GM18951 (cell line): Measurements from ENCODE around the gene TCF12.

ENCODE experiments used
- POLR2A ChIP-seq: IDR thresholded peaks from 4 replicates; pipeline ENCODE4 v1.6.1; 2011; ENCODE audit warnings: mild to moderate bottlenecking; ENCODE audit not compliant: insufficient read length, insufficient read depth; ENCODE audit errors: extremely low read depth
- in situ Hi-C: fragments of 300-500 bp; cut with MboI; formaldehyde crosslinking; loops from one replicate; pipeline ENCODE4 v1.12.0; 2022; ENCODE audit warnings: low sequenced_read_pairs, mixed read lengths, inconsistent platforms; ENCODE audit not compliant: unreplicated experiment

Gene TCF12

GRCh38 chr15:57005244-57005643 is 86.8 kb downstream of the TCF12 start:
- in situ Hi-C loops, result loop anchor here (25.0 kb wide), 1 partner anchor 307 kb away; no protein-coding TSS in a partner anchor
- no peak for TF ChIP-seq POLR2A

GRCh38 chr15:57007797-57008196 is 89.4 kb downstream of the TCF12 start:
- in situ Hi-C loops, result loop anchor here (25.0 kb wide), 1 partner anchor 305 kb away; no protein-coding TSS in a partner anchor

DNA sequence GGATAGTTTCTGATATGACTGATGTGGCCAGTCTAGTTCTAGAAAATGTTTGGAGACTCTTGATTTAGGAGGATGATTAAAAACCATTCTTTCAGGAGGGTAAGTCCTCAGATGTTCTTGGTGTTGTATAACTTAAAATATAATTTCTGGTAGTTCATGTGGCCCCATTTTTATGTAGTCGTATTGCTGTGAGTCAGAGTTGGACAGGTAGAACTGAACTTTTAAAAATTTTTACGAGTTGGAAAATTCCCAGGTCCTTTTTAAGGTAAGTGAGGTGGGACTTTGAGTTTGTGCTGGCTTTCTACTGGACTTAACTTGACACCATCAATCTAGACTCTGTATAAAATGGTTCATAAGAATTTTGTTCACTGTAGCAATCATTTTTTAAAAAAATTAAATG is 92.3 kb downstream of the TCF12 start:
- in situ Hi-C loops, result loop anchor here (25.0 kb wide), 1 partner anchor 302 kb away; no protein-coding TSS in a partner anchor
- no peak for TF ChIP-seq POLR2A

DNA sequence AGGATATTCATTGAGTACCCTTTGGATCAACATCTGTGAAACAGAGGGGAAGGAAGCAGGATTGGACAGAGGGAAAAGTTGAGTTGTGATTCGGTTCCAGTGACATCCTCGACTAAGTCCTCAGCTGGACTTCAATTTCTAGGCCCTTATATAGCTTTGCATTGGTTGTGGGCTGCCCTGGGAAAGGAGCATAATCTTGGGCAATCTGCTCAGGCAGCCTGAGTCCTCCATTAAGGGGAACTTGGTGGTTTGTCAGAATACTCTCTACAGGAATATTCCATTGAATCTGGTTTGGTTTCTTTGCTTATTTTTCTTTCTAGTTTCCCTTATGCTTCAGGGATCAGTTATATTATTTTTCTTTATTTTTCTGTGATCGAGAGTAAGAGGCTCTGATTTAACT is 94.1 kb downstream of the TCF12 start:
- no peak for TF ChIP-seq POLR2A
- in situ Hi-C loops, result loop anchor here (25.0 kb wide), 1 partner anchor 300 kb away; no protein-coding TSS in a partner anchor

DNA sequence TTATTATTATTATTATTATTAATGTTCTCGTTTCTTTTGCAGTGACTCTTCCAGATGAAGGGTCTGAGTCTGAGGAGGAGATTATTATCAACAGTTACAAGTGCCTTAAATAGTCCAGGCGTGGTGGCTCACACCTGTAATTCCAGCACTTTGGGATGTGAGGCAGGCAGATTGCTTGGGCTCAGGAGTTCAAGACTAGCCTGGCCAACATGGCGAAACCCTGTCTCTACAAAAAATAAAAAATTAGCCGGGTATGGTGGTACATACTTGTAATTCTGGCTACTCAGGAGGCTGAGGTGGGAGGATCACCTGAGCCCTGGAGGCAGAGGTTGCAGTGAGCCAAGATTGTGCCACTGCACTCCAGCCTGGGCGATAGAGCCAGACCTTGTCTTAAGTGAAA is 96.5 kb downstream of the TCF12 start:
- in situ Hi-C loops, result loop anchor here (25.0 kb wide), 1 partner anchor 297 kb away; no protein-coding TSS in a partner anchor

- TF ChIP-seq POLR2A, result no peak
- in situ Hi-C loops, result loop anchor here (25.0 kb wide), 1 partner anchor 297 kb away; no protein-coding TSS in a partner anchor
These were observed 96.9 kb downstream of the TCF12 start for GRCh38 chr15:57015360-57015759.

GRCh38 chr15:57015897-57016296 is 97.5 kb downstream of the TCF12 start:
- TF ChIP-seq POLR2A, result no peak
- in situ Hi-C loops, result loop anchor here (25.0 kb wide), 1 partner anchor 296 kb away; no protein-coding TSS in a partner anchor

- no peak for TF ChIP-seq POLR2A
- in situ Hi-C loops, result loop anchor here (25.0 kb wide), 1 partner anchor 295 kb away; no protein-coding TSS in a partner anchor
These were observed 98.6 kb downstream of the TCF12 start for GRCh38 chr15:57017024-57017423.

- no peak for TF ChIP-seq POLR2A
- in situ Hi-C loops, result loop anchor here (25.0 kb wide), 1 partner anchor 294 kb away; no protein-coding TSS in a partner anchor
These were observed 99.7 kb downstream of the TCF12 start for GRCh38 chr15:57018151-57018550.

DNA sequence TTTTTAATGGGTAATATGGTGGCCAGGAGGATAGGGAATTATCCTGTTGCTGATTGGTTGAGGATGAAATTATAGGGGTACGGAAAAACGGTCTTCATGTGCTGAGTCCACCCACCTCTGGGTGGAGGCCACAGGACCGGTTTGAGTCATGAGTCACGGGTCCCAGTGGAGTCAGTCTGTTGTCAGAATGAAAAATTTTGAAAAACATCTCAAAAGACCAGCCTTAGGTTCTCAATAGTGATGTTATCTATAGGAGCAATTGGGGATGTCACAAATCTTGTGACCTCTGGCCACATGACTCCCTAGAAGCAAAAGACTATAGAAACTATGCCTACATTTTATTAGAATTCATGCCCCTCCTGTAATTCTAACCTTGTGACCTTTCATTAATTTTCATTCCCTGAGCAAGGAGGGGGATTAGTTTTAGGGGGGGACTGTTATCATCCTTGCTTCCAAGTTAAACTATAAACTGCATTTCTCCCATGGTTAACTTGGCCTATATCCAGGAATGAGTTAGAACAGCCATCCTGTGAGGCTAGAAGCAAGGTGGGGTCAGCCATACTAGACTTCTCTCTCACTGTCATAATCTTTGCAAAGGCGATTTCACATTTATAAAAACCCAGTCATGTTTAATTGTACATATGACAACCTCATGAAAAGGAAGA is 101.2 kb downstream of the TCF12 start:
- in situ Hi-C loops, result loop anchor here (25.0 kb wide), 1 partner anchor 293 kb away; no protein-coding TSS in a partner anchor
- TF ChIP-seq POLR2A, result no peak

DNA sequence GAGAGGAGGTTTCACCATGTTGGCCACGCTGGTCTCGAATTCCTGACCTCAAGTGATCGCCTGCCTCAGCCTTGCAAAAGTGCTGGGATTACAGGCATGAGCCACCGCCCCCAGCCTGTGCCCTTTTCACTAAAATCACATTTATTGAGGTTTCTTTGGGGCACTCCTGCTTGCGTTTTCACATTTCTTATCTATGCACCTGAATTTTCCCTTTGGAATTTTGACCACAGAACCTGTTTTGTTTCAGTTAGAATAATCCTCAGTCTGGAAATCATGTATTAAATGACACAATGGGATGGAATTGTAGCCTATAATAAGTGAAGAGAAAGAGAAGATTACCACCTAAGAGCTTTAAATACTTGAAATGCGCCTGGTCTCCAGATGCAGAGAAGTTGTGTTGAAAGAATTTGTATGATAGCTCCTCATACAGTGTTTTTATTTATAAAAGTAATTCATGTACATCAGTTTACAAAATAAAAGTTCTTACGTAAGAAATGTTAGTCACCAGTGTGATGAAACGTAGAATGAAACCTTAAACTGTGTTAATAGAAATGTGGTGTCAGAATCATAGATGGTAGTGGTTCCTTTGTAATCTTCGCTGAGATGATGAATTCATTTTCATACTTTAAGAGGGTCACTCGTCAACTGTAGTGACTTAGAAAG is 107.0 kb downstream of the TCF12 start:
- in situ Hi-C loops, result no loop called here
- no peak for TF ChIP-seq POLR2A

DNA sequence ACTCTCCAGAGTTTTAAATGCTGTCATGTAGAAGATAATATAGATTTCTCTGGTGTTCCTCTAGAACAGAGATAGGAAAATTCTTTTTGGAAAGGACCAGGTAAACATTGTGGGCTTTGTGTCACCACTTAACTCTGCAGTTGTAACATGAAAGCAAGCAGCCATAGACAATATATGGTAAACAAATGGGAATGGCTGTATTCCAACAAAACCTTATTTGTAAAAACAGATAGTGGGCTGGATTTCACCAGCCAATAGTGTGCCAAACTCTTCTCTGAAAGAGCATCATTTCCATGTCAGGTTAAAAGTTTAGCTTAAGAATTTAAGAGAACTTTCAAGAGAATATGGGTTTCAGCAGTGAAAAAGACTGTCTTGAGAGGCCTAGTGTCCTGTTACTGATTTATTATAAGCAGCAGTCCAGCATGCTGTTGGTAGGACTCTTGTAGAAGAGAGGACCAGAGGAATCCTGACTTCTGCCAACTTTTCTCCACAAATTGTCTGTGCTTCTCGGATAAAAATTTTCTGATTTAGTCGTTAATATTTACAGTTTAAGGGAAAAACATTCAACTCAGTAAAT is 107.7 kb downstream of the TCF12 start:
- in situ Hi-C loops, result no loop called here

DNA sequence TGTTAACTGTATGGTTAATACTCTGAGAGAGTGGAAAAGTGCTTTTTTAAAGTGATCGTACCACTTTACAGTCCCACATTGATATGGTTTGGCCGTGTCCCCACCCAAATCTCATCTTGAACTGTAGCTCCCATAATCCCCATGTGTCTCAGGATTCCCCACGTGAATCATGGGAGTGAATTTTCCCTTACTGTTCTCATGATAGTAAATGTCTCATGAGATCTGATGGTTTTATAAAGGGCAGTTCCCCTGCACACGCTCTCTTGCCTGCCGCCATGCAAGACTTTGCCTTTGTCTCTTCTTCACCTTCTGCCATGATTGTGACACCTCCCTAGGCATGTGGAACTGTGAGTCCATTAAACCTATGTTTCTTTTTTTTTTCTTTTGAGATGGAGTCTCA is 109.2 kb downstream of the TCF12 start:
- no peak for TF ChIP-seq POLR2A
- in situ Hi-C loops, result no loop called here

More for the DNA sequence above, 107.7 kb downstream of the TCF12 start:
- TF ChIP-seq POLR2A, result no peak

DNA sequence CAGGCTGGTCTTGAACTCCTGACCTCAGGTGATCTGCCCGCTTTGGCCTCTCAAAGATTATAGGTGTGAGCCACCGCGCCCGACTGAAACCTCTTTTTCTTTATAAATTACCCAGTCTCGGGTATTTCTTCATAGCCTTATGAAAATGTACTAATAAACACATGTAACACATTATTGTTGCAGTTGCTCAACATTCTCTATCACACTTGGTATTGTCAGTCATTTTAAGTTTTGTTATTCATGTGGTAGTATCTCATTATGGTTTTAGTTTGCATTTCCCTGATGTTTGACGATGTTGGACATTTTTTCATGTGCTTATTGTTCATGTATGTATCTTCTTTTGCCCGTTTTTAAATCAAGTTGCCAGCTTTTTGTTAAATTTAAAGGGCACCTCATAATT is 109.7 kb downstream of the TCF12 start:
- TF ChIP-seq POLR2A, result no peak
- in situ Hi-C loops, result no loop called here

DNA sequence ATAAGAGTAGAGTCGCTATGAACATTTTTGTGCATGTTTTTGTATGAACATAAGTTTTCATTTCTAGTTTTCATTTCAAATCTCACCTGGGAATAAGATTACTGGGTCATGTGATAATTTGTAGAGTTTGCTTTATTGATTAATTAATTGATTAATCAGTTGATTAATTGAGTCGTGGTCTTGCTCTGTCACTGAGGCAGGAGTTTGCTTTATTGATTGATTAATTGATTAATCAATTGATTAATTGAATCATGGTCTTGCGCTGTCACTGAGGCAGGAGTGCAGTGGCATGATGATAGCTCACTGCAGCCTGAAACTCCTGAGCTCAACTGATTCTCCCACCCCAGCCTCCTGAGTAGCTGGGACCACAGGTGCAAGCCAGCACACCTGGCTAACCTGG is 111.6 kb downstream of the TCF12 start:
- in situ Hi-C loops, result no loop called here
- TF ChIP-seq POLR2A, result no peak
